ENCODE measurements around the gene OPN3.

GRCh38 chr1:241610056-241610815, 29.9 kb downstream of the OPN3 start:
- TF ChIP-seq ZNF121 (tag by site-specific recombination; IDR thresholded peaks at IDR 0.05) (no peak), ZNF423 (tag by site-specific recombination; IDR thresholded peaks at IDR 0.05) (no peak), ZNF19 (tag by site-specific recombination; IDR thresholded peaks at IDR 0.05; ENCODE audit: low read depth) (no peak), ZNF133 (tag by site-specific recombination; IDR thresholded peaks at IDR 0.05) (no peak), ZBTB21 (tag by site-specific recombination; IDR thresholded peaks at IDR 0.05) (no peak), ZNF274 (IDR thresholded peaks at IDR 0.05; ENCODE audit: low read length) (no peak), ZNF274 (tag by site-specific recombination; IDR thresholded peaks at IDR 0.05; ENCODE audit: borderline replicate concordance) (no peak), ZNF426 (tag by site-specific recombination; IDR thresholded peaks at IDR 0.05) (no peak), PATZ1 (tag by site-specific recombination; IDR thresholded peaks at IDR 0.05) (no peak), SP2 (tag by site-specific recombination; IDR thresholded peaks at IDR 0.05) (no peak), GLI4 (tag by site-specific recombination; IDR thresholded peaks at IDR 0.05) (no peak)
- TF ChIP-seq, protein P1, sequence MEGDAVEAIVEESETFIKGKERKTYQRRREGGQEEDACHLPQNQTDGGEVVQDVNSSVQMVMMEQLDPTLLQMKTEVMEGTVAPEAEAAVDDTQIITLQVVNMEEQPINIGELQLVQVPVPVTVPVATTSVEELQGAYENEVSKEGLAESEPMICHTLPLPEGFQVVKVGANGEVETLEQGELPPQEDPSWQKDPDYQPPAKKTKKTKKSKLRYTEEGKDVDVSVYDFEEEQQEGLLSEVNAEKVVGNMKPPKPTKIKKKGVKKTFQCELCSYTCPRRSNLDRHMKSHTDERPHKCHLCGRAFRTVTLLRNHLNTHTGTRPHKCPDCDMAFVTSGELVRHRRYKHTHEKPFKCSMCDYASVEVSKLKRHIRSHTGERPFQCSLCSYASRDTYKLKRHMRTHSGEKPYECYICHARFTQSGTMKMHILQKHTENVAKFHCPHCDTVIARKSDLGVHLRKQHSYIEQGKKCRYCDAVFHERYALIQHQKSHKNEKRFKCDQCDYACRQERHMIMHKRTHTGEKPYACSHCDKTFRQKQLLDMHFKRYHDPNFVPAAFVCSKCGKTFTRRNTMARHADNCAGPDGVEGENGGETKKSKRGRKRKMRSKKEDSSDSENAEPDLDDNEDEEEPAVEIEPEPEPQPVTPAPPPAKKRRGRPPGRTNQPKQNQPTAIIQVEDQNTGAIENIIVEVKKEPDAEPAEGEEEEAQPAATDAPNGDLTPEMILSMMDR (tag by site-specific recombination; IDR thresholded peaks at IDR 0.05): no peak
- TF ChIP-seq, protein P2, sequence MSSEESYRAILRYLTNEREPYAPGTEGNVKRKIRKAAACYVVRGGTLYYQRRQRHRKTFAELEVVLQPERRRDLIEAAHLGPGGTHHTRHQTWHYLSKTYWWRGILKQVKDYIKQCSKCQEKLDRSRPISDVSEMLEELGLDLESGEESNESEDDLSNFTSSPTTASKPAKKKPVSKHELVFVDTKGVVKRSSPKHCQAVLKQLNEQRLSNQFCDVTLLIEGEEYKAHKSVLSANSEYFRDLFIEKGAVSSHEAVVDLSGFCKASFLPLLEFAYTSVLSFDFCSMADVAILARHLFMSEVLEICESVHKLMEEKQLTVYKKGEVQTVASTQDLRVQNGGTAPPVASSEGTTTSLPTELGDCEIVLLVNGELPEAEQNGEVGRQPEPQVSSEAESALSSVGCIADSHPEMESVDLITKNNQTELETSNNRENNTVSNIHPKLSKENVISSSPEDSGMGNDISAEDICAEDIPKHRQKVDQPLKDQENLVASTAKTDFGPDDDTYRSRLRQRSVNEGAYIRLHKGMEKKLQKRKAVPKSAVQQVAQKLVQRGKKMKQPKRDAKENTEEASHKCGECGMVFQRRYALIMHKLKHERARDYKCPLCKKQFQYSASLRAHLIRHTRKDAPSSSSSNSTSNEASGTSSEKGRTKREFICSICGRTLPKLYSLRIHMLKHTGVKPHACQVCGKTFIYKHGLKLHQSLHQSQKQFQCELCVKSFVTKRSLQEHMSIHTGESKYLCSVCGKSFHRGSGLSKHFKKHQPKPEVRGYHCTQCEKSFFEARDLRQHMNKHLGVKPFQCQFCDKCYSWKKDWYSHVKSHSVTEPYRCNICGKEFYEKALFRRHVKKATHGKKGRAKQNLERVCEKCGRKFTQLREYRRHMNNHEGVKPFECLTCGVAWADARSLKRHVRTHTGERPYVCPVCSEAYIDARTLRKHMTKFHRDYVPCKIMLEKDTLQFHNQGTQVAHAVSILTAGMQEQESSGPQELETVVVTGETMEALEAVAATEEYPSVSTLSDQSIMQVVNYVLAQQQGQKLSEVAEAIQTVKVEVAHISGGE (tag by site-specific recombination; conservative IDR thresholded peaks at IDR 0.05; ENCODE audit: low read depth): no peak; the same call in 1 of the 2 replicates

Data from HEK293 (cell line).